HG02840 (cell line): ENCODE data around the gene CDH13.

Experiments used
- ATAC-seq: cut with Tn5 transposase; IDR thresholded peaks from one replicate; pipeline ENCODE4 v1.9.1; 2021; ENCODE audit warnings: mild to moderate bottlenecking, moderate library complexity, moderate number of reproducible peaks; ENCODE audit not compliant: unreplicated experiment, low FRiP score

CDH13 gene

DNA sequence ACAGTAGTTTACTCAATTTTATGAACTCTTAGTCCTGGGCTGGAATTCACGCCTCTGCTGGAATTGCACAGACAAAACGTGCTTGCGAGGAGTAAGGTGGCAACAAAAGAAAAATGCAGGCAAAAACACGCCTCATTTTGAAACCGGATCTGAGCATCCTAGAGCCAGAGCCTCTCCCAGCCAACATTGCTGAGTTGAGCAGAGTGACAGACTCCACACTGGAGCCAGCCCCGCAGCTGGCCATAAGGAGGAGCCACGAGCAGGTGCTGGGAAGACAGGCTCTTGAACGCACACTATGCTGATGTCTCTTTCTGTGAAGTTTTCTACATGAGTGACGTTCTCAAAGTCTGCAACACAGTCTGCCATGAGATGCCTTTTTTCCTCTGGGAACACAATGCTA, 1166.4 kb downstream of the CDH13 start:
- no peak for ATAC-seq

- ATAC-seq: no peak
Measured at GRCh38 chr16:83794860-83795554, 1168.2 kb downstream of the CDH13 start.

- ATAC-seq: no peak
Measured at GRCh38 chr16:83797013-83797412, 1170.2 kb downstream of the CDH13 start.

DNA sequence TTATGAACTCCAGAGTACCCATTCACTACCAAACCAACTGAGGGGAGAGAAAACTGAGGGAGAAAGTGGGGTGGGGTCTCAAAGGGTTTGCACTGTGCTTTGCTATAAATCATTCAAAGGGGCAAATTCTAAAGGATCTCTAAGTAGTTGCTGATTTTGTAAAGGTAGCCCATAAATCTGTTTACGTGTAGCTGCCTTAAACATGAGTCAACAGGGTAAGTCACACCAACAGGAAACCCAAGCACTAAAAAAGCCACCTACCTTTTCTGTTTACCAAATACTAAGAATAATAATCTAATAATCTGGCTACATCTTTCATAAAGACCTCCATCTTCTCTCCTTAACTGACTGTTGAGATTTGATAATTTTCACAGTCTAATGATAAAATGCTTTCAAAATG, 1172.6 kb downstream of the CDH13 start:
- no peak for ATAC-seq

- no peak for ATAC-seq
Measured at GRCh38 chr16:83802135-83802534, 1175.4 kb downstream of the CDH13 start.

- no peak for ATAC-seq
Measured at GRCh38 chr16:83802554-83803205, 1175.9 kb downstream of the CDH13 start.

DNA sequence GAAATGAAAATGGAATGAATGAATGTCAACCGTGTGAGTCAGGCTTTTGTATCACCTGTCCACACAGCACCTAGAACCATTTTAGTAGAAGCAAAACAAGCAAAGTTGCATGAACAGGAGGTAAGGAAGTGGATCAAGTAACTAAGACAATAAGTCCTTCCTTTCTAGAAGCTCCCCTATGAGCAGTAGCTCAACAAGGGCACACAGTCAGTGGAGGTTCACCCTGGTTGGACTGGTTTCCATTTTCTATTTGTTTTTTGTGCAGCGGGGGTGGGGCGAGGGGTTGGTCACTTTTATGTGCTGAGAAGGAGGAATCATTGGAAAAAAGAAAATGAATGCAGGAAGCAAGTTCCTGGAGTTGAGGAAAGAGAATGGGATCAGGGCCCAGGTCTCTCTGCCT, 1177.0 kb downstream of the CDH13 start:
- ATAC-seq: no peak

DNA sequence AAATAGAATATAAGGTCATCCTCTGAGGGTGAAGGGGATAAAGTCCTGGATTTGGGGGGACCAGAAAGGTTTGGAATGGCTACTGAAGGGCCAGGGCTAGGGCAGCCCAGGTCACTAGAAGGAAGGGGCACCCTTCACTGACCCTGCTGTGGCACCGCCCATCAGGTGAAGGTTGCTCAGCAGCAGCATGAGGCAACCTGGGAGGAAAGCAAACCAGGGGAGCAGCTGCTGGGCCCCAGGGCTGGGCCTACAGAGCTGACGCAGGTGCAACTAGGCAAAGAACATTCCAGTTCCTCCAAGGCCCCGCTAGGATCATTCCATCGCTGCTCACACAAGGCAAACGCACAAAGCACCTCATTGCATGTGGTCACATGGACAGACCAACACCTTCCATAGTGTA, 1177.6 kb downstream of the CDH13 start:
- no peak for ATAC-seq

- no peak for ATAC-seq
Measured at GRCh38 chr16:83806036-83806435, 1179.3 kb downstream of the CDH13 start.

- no peak for ATAC-seq
Measured at GRCh38 chr16:83806731-83807130, 1180.0 kb downstream of the CDH13 start.

DNA sequence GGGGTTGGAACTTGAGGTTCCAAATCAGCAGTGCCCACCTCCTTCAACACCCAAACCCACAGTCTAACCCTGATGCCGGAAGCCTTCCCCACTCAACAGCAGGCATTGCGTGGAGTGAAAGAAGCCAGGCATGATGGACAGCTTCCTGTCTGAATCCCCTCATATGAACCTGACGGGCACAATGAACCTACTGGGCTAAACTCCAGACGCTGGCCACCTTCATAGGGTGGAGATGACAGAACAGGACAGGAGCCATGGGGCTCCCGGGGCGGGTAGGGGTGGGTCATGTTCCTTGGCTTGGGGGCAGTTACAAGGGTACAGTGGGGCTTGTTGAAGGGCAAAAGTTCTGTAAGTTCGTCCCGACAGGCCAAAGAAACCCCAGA, 1180.5 kb downstream of the CDH13 start:
- no peak for ATAC-seq

GRCh38 chr16:83807710-83808572, 1181.2 kb downstream of the CDH13 start, which contains the start of gene HSBP1:
Gene HSBP1, plus strand, starts transcription at chr16:83807978. Its CDS starts 99 bp downstream, at chr16:83808077.
- peak; percentile 94 for ATAC-seq

- ATAC-seq: no peak
Measured at GRCh38 chr16:83808573-83809014, 1181.8 kb downstream of the CDH13 start.

GRCh38 chr16:83809092-83809491, 1182.3 kb downstream of the CDH13 start:
- no peak for ATAC-seq

GRCh38 chr16:83810901-83811300, 1184.1 kb downstream of the CDH13 start:
- ATAC-seq: no peak

GRCh38 chr16:83813823-83814658, 1187.3 kb downstream of the CDH13 start:
- peak; percentile 67 for ATAC-seq

- ATAC-seq: no peak
Measured at GRCh38 chr16:83814659-83814985, 1187.9 kb downstream of the CDH13 start.

- no peak for ATAC-seq
Measured at GRCh38 chr16:83817022-83817421, 1190.3 kb downstream of the CDH13 start.

DNA sequence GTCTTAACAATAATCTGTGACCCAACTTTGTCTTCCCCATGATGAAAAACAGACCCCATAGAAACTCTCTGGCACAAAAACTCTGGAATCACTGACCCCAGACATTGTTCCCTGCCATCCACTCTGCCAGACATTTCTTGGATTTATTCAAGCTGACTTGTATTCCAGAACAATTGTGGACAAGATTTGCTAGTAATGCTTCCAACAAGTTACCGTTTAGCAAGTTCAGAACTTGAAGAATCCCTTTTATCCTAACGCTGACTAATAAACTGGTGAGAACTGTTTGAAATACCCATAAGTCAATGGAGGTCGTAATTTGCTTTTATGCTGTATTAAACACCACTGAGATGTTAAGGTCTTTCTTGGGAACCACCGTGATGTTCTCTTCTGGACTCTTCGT, 1191.5 kb downstream of the CDH13 start:
- ATAC-seq: no peak

DNA sequence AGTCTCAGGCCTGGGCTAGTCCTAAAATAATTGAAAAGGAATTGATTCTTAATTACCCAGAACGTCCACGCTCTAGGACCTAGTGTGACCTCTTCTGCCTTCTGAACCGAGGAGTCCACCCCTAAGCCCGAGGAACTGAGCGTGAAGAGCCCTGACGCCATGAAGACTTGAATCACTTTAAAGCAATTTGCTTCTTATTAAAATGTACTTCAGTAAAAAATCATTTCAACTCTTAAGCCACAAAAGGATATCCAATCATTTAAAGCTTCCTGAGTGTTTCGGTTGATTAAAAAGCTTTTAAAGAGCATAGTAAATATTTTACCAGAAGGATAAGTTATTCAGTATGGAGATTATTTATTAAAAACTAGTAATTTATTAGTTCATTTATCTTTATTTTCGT, 1192.6 kb downstream of the CDH13 start:
- ATAC-seq: no peak
